ENCODE measurements around the gene RPL7A. TPM values are rescaled to one million over a fixed set of nuclear protein-coding genes. Genes with fewer than 3 reads are reported as not detected.

The RPL7A gene
- 2,460 and 2,581 TPM in 2 replicates for total RNA-seq (2014; rRNA removed; shearing (Covaris generic))

DNA sequence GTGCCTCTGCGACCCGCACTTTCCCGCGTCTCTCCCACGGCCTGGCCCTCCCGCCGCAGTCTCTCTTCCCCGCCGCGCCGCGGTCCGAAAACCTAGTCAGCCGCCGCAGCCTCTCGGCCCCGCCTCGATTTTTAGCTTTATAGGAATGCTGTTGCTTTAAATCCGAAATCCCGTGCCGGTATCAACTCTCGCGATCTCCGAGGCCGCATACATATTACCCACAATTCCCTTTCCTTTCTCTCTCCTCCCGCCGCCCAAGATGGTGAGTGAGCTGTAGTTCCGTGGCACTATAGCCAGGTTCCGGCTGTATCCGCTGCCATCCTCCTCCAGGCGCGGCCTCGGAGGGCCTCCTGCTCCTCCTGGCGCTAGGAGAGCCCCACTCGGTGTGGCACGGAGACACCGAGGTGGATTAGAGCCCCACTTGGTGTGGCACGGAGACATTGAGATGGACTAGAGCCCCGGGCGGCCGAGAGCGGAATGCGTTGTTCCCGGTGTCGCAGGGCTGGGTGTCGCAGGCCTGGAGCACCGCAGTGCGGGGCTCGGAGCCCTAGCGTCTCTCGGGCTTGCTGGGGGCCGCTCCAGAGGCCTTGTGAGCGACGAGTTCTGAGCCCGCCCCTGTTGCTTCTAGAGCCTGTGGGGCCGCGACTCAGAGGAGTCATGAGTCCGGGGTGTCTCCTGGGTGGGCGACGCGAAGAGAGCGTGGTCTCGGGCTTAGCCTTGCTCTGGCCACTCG is at the start of gene RPL7A, which contains the start of gene MED22:
Gene RPL7A (plus strand): TSS at position 234 of the 733 bp plus-strand sequence. CDS start 26 bp downstream, at position 260.
Gene MED22 (minus strand): TSS at position 147 of the 733 bp plus-strand sequence. CDS start 1,469 bp downstream, outside the sequence.

DNA sequence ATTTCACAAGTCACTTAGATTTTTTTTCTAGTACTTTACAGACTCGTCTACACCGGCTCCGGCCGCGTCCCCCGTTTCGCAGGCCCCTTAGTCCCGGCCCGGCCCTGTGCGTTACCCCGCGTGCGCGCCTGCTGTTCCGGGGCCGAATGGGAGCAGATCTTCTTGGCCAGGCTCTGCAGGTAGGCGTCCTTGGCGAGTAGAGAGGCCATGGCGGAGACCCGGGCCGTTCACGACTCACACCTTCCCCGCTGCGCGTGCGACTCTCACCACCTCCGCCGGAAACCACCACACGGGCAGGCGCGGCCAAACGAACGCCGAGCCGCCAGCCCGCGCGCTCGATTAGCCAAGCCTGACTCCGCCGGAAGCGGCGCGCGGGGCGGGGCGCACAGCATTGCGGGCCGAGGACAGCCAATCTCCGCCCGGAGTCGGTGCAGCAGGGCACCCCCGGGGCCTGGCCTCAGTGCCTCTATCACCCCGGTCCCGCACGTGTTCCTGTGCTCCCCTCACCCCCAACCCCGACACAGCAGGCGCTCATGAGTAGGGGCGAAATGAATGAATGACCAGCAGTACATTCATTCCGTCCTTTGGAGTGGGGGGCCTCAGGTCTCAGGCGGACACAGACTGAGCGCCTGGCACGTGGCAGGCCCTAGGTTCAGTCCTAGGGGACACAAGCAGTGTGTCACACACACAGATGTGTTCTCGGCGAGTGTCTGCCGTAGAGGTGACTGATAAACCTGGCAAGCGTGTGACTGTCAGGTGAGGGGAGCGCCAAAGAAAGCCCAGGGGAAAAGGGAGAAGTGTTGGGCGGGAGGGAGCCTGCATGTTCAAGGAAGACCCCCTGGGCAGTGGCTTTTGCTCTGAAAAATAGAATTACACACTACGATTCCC is 11.8 kb upstream of the RPL7A start, which contains the start of gene SURF6:
Gene SURF6 (minus strand): TSS at position 265 of the 888 bp plus-strand sequence. CDS start 56 bp downstream, at position 209.

DNA sequence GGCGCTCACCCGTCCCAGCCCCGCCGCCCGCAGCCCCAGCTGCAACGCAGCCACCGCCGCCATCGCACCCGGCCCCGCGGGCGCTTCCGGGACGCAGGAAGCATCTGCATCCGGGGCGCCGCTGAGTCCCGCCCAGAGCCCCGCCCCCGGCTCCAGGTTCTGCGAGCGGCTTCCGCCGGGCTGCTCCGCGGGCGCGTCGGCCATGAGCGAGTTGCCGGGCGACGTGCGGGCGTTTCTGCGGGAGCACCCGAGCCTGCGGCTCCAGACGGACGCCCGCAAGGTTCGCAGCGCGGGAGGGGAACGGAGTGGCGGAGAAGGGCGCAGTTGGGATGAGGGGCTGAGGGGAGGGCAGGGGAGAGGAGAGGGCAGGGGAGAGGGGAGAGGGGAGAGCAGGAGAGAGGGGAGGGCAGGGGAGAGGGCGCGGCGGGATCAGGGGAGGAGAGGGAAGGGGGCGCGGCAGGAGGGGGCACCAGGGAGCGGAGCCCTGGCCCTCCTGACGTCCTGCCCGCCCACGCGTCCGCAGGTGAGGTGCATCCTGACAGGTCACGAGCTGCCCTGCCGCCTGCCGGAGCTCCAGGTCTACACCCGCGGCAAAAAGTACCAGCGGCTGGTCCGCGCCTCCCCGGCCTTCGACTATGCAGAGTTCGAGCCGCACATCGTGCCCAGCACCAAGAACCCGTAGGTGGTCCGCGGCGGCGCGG is 8.5 kb downstream of the RPL7A start, which contains the start of the genes SURF1 and SURF2:
Gene SURF1 (minus strand): TSS at position 97 of the 701 bp plus-strand sequence. CDS start 34 bp downstream, at position 63.
Gene SURF2 (plus strand): TSS at position 160 of the 701 bp plus-strand sequence. CDS start 43 bp downstream, at position 203.

DNA sequence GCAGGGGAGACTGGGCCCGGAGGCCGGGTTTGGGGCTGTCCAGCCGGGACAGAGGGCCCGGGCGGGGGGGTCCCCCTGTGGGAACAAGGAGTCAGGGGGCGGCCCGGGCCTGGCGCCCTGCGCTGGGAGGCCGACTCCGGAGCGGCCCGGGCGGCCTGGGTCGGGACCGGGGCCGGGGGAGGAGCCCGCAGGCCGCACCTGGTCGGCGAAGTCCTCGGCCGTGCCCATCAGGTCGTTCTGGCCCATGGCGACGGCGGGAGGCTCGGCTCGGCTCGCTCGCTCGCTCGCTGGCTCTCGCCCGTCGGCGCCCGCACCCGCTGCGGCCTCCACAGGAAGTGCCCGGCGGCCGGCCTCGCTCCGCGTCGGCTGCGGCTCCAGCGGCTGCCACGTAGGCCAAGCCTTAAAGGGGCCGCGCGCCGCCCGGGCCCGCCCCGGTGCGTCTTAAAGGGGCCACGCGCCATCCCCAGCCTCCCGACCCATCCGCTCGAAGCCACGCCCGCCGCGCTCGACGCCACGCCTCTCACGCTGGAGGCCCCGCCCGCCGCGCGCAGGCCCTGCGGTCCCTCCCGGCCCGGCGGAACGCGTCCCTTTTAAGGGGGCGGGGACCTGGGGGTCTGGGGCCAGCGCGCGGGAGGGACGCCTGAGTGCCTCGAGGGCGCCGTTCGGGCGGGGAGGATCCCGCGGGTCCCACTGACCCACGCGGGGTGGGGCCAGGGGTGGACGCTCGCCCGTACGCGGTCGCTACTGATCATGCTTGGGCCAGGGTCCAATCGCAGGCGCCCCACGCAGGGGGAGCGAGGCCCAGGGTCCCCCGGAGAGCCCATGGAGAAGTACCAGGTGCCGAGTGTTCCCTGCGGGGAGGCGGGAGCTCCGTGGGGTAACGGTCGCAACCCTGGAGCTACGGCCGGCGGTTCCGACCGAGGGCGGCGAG is 28.0 kb downstream of the RPL7A start, which contains the start of the genes STKLD1 and SURF4:
Gene STKLD1 (plus strand): TSS at position 643 of the 931 bp plus-strand sequence. CDS start 108 bp downstream, at position 751.
Gene SURF4 (minus strand): TSS at position 337 of the 931 bp plus-strand sequence. CDS start 91 bp downstream, at position 246.

Small RNAs within 50 kb of the gene (small RNA-seq; reads per million reads assigned to genes)
- gene RF00019 (not detected), gene SNORD24 (not detected), gene SNORD36A (not detected), gene SNORD36B (not detected), gene SNORD36C (not detected)

Other genes starting within 250 kb of the RPL7A start
- 32.5 and 40.5 TPM in 2 replicates for gene RALGDS, start 227.0 kb upstream of the RPL7A start, total RNA-seq (2014; rRNA removed; shearing (Covaris generic))
- 17.6 and 22.6 TPM in 2 replicates for gene GBGT1, start 184.3 kb upstream of the RPL7A start, total RNA-seq (2014; rRNA removed; shearing (Covaris generic))
- gene OBP2B, start 139.0 kb upstream of the RPL7A start, total RNA-seq (2014; rRNA removed; shearing (Covaris generic)): not detected in 2 replicates
- not detected in 2 replicates for gene ABO, start 73.0 kb upstream of the RPL7A start, total RNA-seq (2014; rRNA removed; shearing (Covaris generic))
- gene SURF6, start 12.0 kb upstream of the RPL7A start, total RNA-seq (2014; rRNA removed; shearing (Covaris generic)): 56.2 and 62.8 TPM in 2 replicates
- 29.7 and 31.6 TPM in 2 replicates for gene MED22, start 87 bp upstream of the RPL7A start, total RNA-seq (2014; rRNA removed; shearing (Covaris generic))
- 35.5 and 40.5 TPM in 2 replicates for gene SURF1, start 8.3 kb downstream of the RPL7A start, total RNA-seq (2014; rRNA removed; shearing (Covaris generic))
- 88.1 and 115 TPM in 2 replicates for gene SURF2, start 8.3 kb downstream of the RPL7A start, total RNA-seq (2014; rRNA removed; shearing (Covaris generic))
- gene SURF4, start 27.8 kb downstream of the RPL7A start, total RNA-seq (2014; rRNA removed; shearing (Covaris generic)): 182 and 190 TPM in 2 replicates
- 0.41 TPM in 1 of 2 replicates, not detected in the other for gene STKLD1, start 28.1 kb downstream of the RPL7A start, total RNA-seq (2014; rRNA removed; shearing (Covaris generic))
- 45.8 and 48.7 TPM in 2 replicates for gene REXO4, start 69.8 kb downstream of the RPL7A start, total RNA-seq (2014; rRNA removed; shearing (Covaris generic))
- gene ADAMTS13, start 74.1 kb downstream of the RPL7A start, total RNA-seq (2014; rRNA removed; shearing (Covaris generic)): 2.7 and 3.9 TPM in 2 replicates
- gene CACFD1, start 111.8 kb downstream of the RPL7A start, total RNA-seq (2014; rRNA removed; shearing (Covaris generic)): 5.4 and 5.7 TPM in 2 replicates
- 3.3 and 4.2 TPM in 2 replicates for gene SLC2A6, start 130.9 kb downstream of the RPL7A start, total RNA-seq (2014; rRNA removed; shearing (Covaris generic))
- not detected in 2 replicates for gene MYMK, start 176.7 kb downstream of the RPL7A start, total RNA-seq (2014; rRNA removed; shearing (Covaris generic))
- not detected in 2 replicates for gene ADAMTSL2, start 186.5 kb downstream of the RPL7A start, total RNA-seq (2014; rRNA removed; shearing (Covaris generic))